GM18868 (cell line): ENCODE measurements around the gene ZSCAN25.
"Not testable (repeated sequence)": the region's sequence is repeated elsewhere in the genome, so short reads cannot be mapped to it uniquely, and the experiment has no call there.

Source experiments
- ATAC-seq: cut with Tn5 transposase; IDR thresholded peaks from one replicate; pipeline ENCODE4 v1.9.1; 2021; ENCODE audit warnings: mild to moderate bottlenecking, moderate library complexity; ENCODE audit not compliant: unreplicated experiment

Gene ZSCAN25

DNA sequence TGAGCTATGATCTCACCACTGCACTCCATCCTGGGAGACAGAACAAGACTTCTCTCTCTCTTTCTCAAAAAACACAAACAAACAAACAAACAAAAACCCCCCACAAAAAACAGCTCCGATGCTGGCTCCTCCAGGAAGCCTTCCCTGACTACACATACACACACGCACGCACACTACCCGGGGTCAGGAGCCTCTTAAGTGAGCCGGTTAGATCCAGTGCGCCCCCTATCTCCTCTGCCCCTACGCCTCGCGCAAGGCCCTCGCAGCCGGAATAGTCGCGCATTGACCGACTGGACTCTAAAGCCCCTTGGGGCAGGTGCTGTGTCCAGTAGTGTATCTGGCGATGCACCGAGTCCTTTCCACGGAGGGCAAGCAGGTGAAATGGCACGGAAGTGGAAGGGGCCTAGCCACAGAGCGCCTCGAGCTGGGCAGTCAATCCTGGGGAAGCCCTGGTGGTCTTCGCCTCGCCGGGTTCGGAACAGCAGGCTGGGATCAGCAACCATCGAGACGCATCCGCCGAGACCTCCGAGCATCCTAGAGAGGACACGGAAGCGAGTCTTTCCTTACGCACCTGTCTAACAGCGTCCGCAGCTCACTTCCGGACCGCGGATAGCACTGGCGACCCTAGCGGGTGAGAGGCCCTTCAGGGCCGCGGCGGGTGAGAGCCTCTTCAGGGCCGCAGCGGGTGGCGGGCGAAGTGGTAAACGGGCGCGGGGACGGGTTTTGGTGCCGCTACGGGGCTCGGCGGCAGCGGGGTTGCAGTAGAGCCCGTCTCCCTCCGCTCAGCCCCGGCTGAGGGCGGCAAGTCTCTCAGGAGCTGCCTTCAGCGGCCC is at the start of gene ZSCAN25:
ZSCAN25 (plus strand) TSS at position 588 of the 833 bp plus-strand sequence. CDS start 2,661 bp downstream, outside the sequence.
- peak; percentile 93 for ATAC-seq

DNA sequence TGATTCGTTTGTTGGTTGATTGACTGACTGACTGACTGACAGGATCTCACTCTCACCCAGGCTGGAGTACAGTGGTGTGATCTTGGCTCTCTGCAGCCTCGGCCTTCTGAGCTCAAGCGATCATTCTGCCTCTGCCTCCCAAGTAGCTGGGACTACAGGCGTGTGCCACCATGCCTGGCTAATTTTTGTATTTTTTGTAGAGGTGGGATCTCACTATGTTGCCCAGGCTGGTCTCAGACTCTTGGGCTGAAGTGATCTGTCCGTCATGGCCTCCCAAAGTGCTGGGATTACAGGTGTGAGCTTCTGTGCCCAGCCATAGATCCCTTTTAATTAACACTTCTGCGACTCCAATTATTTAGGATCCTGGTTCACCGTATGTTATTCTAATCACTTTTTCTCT is 48.0 kb upstream of the ZSCAN25 start:
- ATAC-seq = not testable (repeated sequence)

GRCh38 chr7:99571768-99572167 is 45.0 kb upstream of the ZSCAN25 start:
- no peak for ATAC-seq

- no peak for ATAC-seq
Observed at GRCh38 chr7:99573257-99573656, 43.5 kb upstream of the ZSCAN25 start.

- ATAC-seq = no peak
Observed at GRCh38 chr7:99576251-99576650, 40.5 kb upstream of the ZSCAN25 start.

DNA sequence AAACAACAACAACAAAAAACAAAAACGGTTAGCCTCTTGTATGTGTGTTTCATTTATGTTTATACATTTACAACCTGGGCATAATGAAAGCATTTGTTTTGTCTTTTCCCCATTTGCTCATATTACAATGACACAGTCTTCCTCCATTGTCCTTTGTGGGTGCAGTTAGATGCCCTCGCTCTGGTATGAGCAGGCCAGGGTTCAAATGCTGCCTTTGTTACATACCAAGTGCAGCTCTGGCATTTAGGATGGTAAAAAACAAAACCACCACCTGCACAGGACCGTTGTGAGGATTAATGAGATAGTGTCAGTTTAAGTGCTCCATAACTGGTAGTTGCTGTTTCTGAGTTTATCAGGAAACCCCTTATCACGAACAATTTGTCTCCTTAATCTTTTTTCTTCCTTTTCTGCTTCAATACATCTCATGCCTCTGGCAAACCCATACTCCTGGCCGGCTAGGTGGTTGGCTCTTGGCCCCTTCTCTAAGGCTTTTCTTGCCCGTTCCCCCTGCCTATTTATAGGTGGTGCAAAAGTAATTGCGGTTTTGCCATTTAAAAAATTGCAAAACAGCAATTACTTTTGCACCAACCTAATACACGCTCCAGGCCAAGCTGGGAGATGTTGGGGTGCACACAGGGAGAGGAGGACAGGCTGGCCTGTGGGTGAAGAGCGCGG is 37.3 kb upstream of the ZSCAN25 start:
- ATAC-seq = no peak

DNA sequence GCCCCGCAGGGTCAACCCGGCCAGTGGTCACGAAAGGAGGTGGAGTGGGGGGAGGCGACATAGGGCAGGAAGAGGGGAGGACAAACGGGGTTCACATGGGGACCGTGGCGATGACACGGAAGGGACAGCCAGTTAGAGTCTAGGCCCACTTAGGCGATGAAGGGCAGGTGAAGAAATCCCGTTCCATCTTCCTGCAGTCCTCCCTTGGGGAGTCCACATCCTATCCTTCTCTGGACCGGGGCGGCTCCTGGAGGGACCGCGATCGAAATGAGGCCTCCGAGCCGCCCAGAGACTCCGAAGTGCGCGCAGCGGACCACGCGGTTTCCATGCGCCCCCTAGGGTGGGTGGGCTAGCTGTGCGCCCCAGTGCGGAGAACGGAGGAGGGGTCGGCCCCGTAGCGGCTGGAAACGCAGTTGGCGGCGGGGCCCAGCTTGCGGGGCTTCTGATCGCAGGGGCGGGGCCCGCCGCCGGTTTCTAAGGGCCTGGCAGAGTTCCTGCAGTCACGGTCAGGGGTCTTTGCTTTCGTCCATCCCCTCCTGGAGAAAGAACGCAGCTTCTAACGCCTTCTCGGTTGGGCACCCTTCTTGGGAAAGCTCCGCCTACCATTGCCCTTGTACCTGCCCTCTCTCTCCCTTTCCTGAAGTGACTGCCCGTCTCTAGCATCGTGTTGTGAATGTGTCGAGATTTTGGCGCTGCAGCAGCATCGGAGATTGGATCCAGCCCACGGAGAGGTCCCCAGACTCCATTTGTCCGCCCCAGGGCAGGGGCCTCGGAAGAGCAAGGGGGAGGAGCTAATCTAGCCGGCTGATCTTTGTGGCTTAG is 36.6 kb upstream of the ZSCAN25 start:
- no peak for ATAC-seq

DNA sequence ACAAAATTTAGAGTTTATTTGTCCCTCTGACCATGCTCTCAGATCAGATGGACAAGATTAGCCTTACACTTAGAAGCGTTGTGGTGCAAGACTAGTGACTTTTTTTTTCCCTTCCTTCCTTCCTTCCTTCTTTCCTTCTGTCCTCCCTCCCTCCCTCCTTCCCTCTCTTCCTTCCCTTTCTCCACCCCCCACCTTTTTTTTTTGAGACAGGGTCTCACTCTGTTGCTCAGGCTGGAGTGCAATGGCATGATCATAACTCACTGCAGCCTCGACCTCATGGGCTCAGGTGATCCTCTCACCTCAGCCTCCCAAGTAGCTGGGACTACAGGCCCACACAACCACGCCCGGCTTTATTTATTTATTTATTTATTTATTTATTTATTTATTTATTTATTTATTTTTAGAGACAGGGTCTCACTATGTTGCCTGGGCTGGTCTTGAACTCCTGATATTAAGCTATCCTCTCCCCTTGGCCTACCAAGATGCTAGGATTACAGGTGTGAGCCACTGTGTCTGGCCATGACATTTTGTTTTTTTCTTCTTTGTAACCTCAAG is 35.9 kb upstream of the ZSCAN25 start:
- not testable (repeated sequence) for ATAC-seq

DNA sequence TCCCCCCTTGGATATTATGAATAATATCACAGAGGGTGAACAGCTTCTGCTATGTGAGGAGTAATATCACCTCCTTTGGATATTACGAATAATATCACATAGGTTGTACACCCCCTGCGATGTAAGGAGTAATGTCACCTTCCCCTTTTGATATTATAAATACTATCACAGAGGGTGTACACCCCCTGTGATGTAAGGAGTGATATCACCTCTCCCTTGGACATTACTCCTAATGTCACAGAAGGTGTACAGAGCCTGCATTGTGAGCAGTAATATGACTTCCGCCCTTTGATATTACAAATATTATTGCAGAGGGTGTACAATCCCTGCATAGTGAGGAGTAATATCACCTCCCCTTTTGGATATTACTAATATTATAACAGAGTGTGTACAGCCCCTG is 27.9 kb upstream of the ZSCAN25 start:
- ATAC-seq = no peak

DNA sequence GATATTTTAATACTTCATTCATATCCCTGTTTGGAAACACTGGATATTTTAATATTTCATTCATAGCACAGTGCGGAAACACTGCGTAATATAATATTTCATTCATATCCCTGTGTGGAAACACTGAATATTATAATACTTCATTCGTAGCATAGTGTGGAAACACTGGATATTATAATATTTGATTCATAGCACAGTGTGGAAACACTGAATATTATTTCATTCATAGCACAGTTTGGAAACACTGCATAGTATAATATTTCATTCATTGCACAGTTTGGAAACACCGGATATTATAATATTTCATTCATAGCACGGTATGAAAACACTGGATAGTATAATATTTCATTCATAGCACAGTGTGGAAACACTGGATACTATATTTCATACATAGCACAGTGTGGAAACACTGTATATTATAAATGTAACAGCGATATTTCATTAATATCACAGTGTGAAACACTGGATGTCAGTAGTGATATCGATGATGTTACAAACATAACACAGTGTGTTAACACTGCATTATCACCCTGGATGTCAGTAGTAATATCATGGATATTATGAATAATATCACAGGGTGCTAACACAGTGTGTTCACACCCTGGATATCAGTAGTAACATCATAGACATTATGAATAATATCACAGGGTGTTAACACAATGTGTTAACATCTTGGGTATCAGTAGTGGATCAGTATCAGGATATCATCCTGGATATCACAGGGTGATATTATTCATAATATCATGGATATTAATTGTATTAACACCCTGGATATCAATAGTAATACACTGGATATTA is 21.6 kb upstream of the ZSCAN25 start:
- ATAC-seq = no peak

GRCh38 chr7:99596408-99596955 is 20.3 kb upstream of the ZSCAN25 start:
- ATAC-seq = no peak

DNA sequence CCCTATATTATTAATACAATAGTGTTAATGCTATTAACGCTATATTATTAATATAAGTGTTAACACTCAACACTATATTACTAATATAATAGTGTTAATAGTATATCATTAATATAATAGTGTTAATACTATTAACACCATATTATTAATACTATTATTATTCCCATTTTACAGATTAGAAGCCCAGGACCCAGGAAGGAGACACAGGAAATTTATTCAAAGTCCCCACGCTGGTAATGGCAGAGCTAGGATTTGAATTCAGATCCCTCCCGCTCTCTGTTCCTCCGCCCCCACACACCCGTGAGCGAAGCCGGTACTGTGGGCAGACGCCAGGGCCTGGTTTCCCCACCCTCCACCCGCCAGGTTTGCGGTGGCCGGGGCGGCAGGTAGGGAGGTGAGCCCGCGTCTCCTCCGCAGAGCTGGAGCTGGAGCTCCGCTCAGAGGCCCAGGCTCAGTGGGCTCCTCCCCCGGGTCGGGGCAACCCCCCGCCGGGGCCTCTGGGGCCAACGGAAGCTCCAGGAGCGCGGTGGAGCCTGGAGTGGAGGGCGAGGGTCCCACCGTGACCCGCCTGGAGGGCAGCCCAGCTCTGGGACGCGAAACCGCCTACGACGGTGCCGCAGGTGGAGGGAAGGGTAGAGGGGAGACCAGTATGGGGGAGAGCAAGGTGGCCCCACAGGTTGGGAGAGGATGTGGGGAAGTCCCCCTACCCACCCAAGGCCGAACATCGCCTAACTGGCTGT is 18.8 kb upstream of the ZSCAN25 start, which contains the start of gene TMEM225B:
TMEM225B (plus strand) TSS at position 506 of the 740 bp plus-strand sequence. CDS start 6,122 bp downstream, outside the sequence.
- no peak for ATAC-seq

DNA sequence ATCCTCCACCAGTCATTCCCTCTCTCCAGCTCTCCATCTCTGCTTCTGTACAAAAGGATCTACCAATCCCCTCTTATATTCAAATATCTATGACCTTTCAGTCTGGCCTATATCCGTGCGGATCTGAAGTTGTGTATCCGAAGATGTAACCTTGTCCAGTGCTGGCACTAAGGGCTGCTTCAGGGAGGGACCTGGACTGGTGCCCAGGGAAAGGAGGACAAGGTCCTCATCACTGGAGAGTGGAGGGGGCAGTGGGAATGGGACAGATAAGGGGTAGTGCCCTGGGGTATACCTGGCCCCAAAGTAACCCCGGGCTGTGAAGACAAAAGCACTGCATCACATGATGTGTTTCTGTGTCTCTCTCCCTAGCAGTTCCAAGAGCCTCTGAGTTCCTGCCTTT is 16.9 kb upstream of the ZSCAN25 start:
- no peak for ATAC-seq

DNA sequence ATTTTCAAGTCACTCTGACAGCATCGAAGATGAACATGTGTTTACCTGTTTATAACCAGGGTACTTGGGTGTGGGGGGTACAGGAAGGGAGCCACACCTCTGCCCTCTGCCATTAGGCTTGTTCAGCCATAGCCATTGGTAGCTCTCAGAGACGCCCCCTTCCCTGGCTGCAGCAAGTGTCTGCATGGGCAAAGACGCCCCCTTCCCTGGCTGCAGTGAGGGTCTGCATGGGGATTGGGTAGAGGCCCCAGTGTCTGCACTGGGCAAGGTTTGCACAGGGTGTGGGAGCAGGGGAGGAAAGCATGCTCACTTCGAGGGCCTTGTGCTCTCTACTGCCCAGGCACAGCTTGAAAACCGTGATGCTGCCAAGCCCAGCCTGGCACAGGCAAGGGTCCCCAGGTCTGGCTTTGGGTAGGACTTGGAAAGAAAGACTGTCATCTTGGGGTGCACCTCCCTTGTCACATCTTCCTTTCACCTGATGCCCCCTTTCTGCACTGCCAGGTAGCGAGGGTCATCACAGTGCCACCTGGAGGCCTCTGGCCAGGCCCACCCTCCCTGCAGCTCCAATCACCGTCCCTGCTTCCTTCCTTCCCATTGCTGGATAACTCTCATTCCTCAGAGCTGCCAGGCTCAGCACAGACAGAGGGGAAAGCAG is 15.0 kb upstream of the ZSCAN25 start:
- no peak for ATAC-seq

GRCh38 chr7:99605527-99605926 is 11.2 kb upstream of the ZSCAN25 start:
- no peak for ATAC-seq

DNA sequence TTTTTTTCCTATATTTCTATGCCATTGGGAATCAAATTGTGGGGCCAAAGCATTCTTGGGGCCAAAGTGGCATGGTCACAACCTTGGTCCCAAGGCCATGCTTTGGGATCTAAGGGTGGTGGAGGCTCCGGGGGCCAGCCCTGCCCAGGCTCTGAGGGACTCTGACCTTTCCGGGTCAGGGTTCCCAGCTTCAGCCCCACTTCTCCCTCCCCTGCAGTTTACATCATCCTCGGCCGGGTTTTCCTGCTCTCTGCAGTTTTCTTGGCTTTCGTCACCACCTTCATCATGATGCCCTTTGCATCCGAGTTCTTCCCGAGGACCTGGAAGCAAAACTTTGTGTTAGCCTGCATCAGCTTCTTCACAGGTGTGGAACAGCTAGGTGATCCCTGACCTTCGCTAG is 10.2 kb upstream of the ZSCAN25 start:
- no peak for ATAC-seq

GRCh38 chr7:99607548-99607947 is 9.2 kb upstream of the ZSCAN25 start:
- ATAC-seq = no peak

GRCh38 chr7:99614495-99614894 is 2.3 kb upstream of the ZSCAN25 start:
- ATAC-seq = no peak

GRCh38 chr7:99615989-99616358 is 772 bp upstream of the ZSCAN25 start:
- no peak for ATAC-seq
